Endometrial microvascular endothelial cells (primary cell): ENCODE data around the gene CRACR2B. TPM values are rescaled to one million over a fixed set of nuclear protein-coding genes. Genes with fewer than 3 reads are reported as not detected.

Experiments
- in situ Hi-C: cut with HindIII; loops from 2 replicates; pipeline ENCODE4 v1.10.0; 2017; ENCODE audit warnings: low sequenced_read_pairs, low pct_unique_long_range_greater_than_20kb; ENCODE audit errors: inconsistent ontology term
- total RNA-seq: library from RNA; depleted of rRNA; stranded (reverse); fragments of >200 nt; gene quantifications from one replicate; pipeline ENCODE4 v1.2.3, GENCODE V29; 2015; ENCODE audit errors: inconsistent ontology term

The CRACR2B gene
- total RNA-seq, 1 donor from 2014 or later = 6.6 TPM

GRCh38 chr11:808427-809286 lies 19.1 kb upstream of the CRACR2B start:
- in situ Hi-C loops = no loop called here

- in situ Hi-C loops = no loop called here
These were observed 18.3 kb upstream of the CRACR2B start, which contains the start of gene RPLP2 for GRCh38 chr11:809287-810039. TSS of gene RPLP2 (plus strand) at chr11:809967. CDS start at chr11:810235, 268 bp downstream.

DNA sequence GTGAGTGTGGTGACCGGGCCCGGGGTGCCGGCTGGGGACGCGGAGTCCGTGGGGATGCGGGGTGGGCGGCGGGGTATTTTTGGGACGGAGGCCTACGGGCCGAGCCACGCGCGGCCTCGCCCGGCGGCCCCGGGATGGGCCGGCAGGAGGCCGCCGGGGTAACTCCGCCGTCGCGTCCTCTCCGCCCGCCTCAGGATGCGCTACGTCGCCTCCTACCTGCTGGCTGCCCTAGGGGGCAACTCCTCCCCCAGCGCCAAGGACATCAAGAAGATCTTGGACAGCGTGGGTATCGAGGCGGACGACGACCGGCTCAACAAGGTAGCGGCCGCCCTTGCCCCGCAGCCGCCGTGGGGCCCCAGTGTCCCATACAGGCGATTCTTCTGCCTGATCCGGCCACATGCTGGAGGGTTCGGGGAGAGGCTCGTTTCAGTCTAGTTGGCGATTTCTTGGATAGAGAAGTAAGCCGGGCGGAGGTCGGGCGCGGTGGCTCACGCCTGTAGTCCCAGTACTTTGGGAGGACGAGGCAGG lies 17.6 kb upstream of the CRACR2B start:
- in situ Hi-C loops = no loop called here

DNA sequence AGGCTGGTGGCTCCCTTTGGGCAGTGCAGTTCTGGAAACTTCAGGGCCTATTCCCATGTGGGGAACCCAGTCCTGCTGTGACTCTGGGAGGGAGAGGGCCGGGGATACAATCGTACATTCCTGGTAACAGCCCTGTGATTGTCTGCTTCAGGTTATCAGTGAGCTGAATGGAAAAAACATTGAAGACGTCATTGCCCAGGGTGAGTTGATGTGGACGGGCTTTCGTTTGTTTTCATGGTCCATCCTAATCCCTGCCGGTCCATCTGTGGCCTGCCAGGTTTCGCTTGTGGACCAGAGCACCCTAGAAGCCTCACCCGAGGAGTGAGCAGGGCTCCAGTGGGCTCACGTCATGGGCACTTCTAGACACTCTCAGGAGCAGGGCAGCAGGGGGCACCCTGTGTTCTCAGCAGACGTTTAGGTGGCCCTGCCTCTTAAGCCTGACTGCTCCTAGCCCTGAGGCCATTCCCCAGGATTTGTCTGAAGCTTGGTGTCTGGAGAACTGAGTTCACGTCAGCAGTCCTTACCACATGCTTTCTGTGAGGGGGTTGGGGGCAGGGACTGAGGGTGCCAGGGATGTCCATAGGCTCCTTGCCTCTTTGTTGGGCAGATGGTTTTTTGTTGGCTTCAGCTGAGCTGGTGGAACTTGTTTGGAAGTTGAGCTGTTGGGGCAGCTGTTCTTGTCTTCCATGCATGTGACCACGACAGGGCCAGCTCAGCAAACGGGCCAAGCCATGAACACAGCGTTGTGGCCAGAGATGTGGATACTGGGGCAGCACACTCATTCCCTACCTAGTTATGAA lies 16.1 kb upstream of the CRACR2B start:
- in situ Hi-C loops = no loop called here

DNA sequence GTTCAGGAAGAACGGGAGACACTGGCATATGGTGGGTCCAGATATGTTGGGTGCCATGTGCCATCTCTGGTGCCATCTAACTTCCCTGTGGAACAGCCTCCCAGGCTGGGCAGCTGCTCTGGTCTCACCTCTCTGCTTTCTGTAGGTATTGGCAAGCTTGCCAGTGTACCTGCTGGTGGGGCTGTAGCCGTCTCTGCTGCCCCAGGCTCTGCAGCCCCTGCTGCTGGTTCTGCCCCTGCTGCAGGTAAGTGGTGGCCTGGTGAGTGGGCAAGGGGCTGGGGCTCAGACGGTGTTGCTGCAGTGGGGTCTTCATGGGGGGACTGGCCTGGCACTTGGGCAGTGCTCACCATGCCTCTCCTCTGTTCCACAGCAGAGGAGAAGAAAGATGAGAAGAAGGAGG lies 15.3 kb upstream of the CRACR2B start:
- in situ Hi-C loops = no loop called here

- in situ Hi-C loops = no loop called here
These were observed 14.7 kb upstream of the CRACR2B start for GRCh38 chr11:813072-813455.

DNA sequence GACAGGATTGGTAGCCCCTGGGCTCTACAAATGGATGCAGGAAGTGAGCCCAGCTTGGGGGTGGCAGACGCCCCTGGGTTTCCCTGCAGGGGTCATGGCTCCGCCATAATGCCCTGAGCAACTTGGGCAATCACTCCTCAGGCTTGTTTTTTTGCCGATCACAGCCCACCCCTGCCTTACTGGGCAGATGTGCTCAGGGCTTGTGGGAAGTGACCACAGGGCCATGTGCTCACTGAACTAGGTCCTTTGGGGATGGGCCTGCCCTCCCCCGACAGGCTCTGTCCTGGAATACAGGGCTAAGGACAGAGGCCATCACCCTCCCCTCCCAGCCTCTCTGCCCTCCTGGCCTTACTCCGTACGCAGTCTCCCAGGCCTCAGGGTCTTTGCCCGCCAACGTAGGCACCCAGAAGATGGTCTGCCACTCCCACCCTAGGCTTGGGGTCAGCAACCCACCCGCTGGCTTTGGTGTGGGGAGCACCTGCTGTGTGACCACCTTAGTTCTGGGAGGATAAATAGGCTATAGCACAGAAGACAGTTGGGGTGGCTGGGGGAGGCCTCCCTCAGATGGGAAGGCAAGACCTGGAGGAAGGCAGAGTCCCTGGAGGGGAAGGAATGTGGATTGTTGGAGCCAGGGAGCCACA lies 14.1 kb upstream of the CRACR2B start:
- in situ Hi-C loops = no loop called here

- in situ Hi-C loops = no loop called here
These were observed 11.9 kb upstream of the CRACR2B start for GRCh38 chr11:815675-816432.

- in situ Hi-C loops = no loop called here
These were observed 11.3 kb upstream of the CRACR2B start for GRCh38 chr11:816433-816779.

DNA sequence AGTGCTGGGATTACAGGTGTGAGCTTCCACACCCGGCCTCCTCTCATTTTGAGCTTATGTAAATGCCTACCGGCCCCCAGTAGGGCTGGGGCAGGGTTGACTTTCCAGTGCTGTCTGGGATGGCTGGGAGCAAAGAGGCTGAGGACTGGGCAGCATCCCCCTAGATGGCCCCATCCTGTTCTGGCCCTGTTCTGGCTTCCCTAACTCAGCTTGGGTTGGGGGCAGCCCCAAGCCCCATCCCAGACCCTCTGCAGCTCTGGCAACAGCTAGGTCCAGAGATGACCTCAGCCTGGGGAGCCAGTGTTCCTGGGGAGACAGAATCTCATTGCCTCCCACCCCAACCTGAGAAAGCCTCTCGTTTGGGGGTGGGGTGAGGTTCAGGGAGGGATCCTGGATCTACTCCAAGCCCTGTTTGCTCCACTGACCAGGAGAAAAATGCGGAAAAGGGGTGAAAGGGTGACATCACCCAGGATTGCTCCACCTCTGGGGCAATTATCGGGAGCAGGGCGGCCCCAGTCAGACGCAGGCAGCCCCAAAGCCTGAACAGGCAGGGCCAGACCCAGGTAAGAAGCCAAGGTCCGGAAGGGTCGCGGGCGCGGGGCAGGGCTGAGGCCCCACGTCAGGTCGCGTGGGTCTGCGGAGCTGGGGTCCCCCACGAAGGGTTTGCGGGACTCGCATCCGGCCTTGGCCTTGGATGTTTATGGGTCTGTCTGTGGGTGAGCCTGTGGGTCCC lies 9.2 kb upstream of the CRACR2B start, which contains the start of gene PNPLA2:
PNPLA2 (plus strand) TSS at position 519 of the 733 bp plus-strand sequence. CDS start 805 bp downstream, outside the sequence.
- in situ Hi-C loops = no loop called here

GRCh38 chr11:819129-819931 lies 8.4 kb upstream of the CRACR2B start:
- in situ Hi-C loops = no loop called here

DNA sequence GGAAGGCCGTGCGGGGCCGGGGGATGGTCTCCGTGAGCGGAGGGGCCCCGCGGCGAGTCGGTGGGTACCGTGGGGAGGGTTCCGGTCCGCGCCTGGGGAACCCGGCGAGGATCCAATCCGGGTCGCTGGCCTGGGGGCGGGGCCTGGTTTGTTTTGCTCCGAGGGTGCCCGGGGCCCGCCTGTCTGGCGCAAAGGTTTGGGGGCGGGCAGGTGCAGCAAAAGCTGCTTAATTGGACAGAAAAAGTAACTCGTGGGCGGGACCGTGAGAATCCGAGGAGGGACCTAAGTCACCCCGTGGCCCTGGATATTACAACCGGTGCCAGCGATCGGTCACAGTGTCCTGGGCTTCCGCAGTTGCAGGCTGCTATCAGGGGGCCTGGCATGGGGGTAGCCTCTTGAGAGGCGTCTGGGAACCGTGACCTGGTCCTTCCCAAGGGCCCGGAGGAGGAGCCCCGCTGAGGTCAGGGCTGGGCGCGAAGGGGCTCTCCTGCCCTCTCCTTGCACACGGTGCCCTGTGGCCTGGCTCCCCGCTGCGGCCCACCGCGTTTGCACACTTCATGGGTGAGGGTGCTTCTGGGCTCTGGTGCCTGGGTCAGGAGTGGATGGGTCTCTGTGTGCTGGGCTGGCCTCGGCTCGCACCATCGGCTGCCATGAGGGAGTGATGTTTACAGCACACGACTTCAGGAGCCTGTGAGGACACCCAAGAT lies 7.6 kb upstream of the CRACR2B start:
- in situ Hi-C loops = no loop called here

GRCh38 chr11:820655-821511 lies 6.8 kb upstream of the CRACR2B start:
- in situ Hi-C loops = no loop called here

DNA sequence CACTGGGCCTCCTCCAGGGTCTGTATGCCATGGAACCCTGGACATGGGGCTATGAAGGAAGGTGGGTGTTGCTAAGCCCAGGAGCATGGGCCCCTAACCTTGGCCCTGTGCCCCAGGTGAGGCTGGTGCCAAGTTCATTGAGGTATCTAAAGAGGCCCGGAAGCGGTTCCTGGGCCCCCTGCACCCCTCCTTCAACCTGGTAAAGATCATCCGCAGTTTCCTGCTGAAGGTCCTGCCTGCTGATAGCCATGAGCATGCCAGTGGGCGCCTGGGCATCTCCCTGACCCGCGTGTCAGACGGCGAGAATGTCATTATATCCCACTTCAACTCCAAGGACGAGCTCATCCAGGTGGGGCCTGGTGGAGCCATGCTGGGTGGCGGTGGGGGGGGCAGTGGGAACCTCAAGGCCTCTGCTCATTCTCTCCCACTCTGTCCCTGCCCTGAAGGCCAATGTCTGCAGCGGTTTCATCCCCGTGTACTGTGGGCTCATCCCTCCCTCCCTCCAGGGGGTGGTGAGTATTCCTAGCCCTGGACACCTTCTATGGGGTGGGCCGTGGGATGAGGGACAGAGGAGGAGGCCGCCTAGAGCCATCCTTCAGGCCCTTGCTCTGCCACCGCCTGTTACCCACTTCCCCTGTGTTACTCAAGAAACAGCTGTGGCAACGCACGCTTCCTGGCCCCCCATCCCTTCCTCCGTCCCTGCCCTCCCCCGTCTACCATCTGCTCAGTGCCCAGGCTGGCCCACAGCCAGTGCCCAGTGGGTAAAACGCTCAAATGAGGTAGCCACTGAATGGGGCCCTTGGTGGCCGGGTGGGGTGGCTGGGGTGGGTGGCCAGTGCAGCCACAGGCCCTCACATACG lies 6.0 kb upstream of the CRACR2B start:
- in situ Hi-C loops = no loop called here
